Measurements from ENCODE around the gene IFFO2.

DNA sequence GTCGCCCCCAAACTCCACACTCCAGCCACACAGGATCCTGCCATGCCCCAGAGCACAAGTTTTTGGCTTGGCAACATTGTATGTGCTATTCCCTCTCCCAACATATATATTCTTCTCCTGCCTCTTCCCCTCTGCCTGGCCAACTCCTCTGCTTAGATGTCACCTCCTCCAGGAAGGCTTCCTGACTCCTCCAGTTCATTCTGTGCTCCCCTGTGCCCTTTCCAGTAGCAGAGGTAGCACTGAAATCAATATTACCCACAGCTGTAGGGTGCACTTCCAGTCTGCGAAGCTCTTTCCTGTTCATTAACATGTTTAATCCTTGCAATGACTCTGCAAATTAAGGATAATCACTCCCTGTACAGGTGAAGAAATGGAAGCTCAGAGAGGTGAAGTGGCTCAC lies 75.3 kb downstream of the IFFO2 start:
- TF ChIP-seq POLR2A (IDR thresholded peaks at IDR 0.05; ENCODE audit: low read length) = no peak
- no peak for TF ChIP-seq GATA1 (IDR thresholded peaks at IDR 0.05; ENCODE audit: low read depth, low read length)
